ENCODE measurements around the gene AGBL4. TPM values are rescaled to one million over a fixed set of nuclear protein-coding genes. Genes with fewer than 3 reads are reported as not detected.

AGBL4 gene
- total and polyA plus RNA-seq, 9 of the 15 experiments (the other 6 are each of a cell fraction or from before 2014, with no cell fraction given): 0.11 TPM; not detected in 7

GRCh38 chr1:48859456-48859855 lies 1164.3 kb downstream of the AGBL4 start (continued):
- TF ChIP-seq, protein P1, sequence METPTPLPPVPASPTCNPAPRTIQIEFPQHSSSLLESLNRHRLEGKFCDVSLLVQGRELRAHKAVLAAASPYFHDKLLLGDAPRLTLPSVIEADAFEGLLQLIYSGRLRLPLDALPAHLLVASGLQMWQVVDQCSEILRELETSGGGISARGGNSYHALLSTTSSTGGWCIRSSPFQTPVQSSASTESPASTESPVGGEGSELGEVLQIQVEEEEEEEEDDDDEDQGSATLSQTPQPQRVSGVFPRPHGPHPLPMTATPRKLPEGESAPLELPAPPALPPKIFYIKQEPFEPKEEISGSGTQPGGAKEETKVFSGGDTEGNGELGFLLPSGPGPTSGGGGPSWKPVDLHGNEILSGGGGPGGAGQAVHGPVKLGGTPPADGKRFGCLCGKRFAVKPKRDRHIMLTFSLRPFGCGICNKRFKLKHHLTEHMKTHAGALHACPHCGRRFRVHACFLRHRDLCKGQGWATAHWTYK (CRISPR knock-in tag; IDR thresholded peaks at IDR 0.05): no peak
- TF ChIP-seq ATF7 (IDR thresholded peaks at IDR 0.05) (no peak), ZNF239 (CRISPR knock-in tag; IDR thresholded peaks at IDR 0.05) (no peak)

DNA sequence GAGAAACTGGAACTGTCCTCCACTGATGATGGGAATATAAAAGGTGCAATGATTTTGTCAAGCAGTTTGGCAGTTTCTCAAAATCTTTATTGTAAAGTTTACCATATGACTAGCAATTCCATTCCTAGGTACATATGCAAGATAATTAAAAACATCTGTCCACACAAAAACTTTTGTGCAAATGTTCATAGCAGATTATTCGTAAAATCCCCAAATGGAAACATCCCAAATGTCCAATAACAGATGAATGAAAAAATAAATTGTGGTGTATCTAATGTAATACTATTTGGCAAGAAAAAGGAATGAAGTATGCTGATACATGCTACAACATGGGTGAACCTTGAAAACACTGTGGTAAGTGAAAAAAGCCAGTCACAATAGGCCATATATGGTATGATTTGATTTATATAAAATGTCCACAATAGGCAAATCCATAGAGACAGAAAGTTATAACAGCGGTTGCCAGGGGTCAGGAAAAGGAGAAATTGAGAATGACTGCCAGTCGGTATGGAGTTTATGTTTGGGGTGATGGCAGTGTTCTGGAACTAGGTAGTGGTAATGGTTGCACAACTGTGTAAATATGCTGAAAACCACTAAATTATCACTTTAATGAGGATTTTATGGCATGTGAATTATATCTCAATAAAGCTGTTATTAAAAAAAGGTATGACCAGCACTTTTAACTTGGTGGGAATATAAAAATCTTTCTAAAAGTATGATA lies 1165.4 kb downstream of the AGBL4 start:
- no peak for DNase-seq (ENCODE audit: extremely low read depth in 1 of 4, low spot score in 3 of 4)
- no peak for FAIRE-seq
- no peak overlapping the region for H3K4me2 ChIP-seq (ENCODE audit: insufficient read depth, low read length)
- H3K9me1 ChIP-seq (ENCODE audit: control insufficient read depth, insufficient read depth, low read length): no peaks in the 10 kb centered on the region
- in situ Hi-C loops (cut with MboI) (no loop called here), intact Hi-C loops (cut with micrococcal nuclease) (no loop called here)
- H3K4me1 ChIP-seq (replicated peaks in 1 of 2; ENCODE audit: control insufficient read depth in 2 of 2, insufficient read depth in 2 of 2, low read length in 2 of 2): no peaks in the 10 kb centered on the region
- no peaks in the 10 kb centered on the region for H3K36me3 ChIP-seq (ENCODE audit: control insufficient read depth, insufficient read depth, low read length)
- ChIA-PET POLR2A (no interaction called here), CTCF (ENCODE audit: low intra/inter-chr PET ratio) (no interaction called here)
- H2AFZ ChIP-seq (ENCODE audit: low read depth, low read length): no peak overlapping the region
- no peak overlapping the region for H3K27ac ChIP-seq (ENCODE audit: extremely low read depth, low read depth, low read length)
- H3K9me3 ChIP-seq (replicated peaks; ENCODE audit: control insufficient read depth, insufficient read depth, low read depth, low read length): no peaks in the 10 kb centered on the region
- no TSS peak for BruUV-seq (replicated peaks)
- no peaks in the 10 kb centered on the region for H3K79me2 ChIP-seq (ENCODE audit: control insufficient read depth, insufficient read depth, low read length)
- H3K9ac ChIP-seq (ENCODE audit: insufficient read depth in 1 of 2, low read depth in 2 of 2, low read length in 2 of 2): no peak overlapping the region
- ATAC-seq: no peak
- H4K20me1 ChIP-seq (replicated peaks; ENCODE audit: control insufficient read depth, insufficient read depth, low read length): no peaks in the 10 kb centered on the region
- 2% methylated on average over 3 of the region's 3 CpGs for WGBS (ENCODE audit: insufficient coverage, low coverage, missing lambda C conversion rate)
- no peaks in the 10 kb centered on the region for H3K27me3 ChIP-seq (ENCODE audit: control insufficient read depth in 2 of 2, insufficient read depth in 2 of 2, low read length in 2 of 2)
- H3K4me3 ChIP-seq: no peak overlapping the region
- TF ChIP-seq FOXK1 (CRISPR knock-in tag; IDR thresholded peaks at IDR 0.05; ENCODE audit: borderline replicate concordance): no peak
- no peak for TF ChIP-seq TCF7 (IDR thresholded peaks at IDR 0.05; ENCODE audit: borderline replicate concordance)
- TF ChIP-seq PHB2 (IDR thresholded peaks at IDR 0.05; ENCODE audit: low read depth): no peak
- TF ChIP-seq NUFIP1 (IDR thresholded peaks at IDR 0.05; ENCODE audit: partially characterized antibody): no peak
- TF ChIP-seq ZFP36 (IDR thresholded peaks at IDR 0.05; ENCODE audit: low read depth, low read length, partially characterized antibody): no peak
- TF ChIP-seq ETV6 (IDR thresholded peaks at IDR 0.05; ENCODE audit: borderline replicate concordance in 1 of 2, low read depth in 2 of 2, low read length in 1 of 2): no peak
- no peak for TF ChIP-seq ETV6 (CRISPR knock-in tag; IDR thresholded peaks at IDR 0.05; ENCODE audit: borderline replicate concordance)
- TF ChIP-seq SIN3A (IDR thresholded peaks at IDR 0.05; ENCODE audit: borderline replicate concordance in 2 of 2, control insufficient read depth in 1 of 2, low read depth in 2 of 2, low read length in 2 of 2): no peak
- TF ChIP-seq ID3 (CRISPR knock-in tag; IDR thresholded peaks at IDR 0.05): no peak
- TF ChIP-seq ID3 (tag; IDR thresholded peaks at IDR 0.05): no peak
- no peak for TF ChIP-seq TAL1 (IDR thresholded peaks at IDR 0.05)
- TF ChIP-seq MAFK (IDR thresholded peaks at IDR 0.05; ENCODE audit: low read length): no peak
- TF ChIP-seq SRSF3 (IDR thresholded peaks at IDR 0.05; ENCODE audit: insufficient read depth, low read length): no peak
- no peak for TF ChIP-seq PKNOX1 (IDR thresholded peaks at IDR 0.05)
- no peak for TF ChIP-seq ZNF212 (CRISPR knock-in tag; IDR thresholded peaks at IDR 0.05)
